Measurements from ENCODE around the gene USH2A. TPM values are rescaled to one million over a fixed set of nuclear protein-coding genes. Genes with fewer than 3 reads are reported as not detected.

USH2A gene
- polyA plus RNA-seq, 1 of the 3 experiments (the other 2 are of a cell fraction), result under 0.01 TPM

DNA sequence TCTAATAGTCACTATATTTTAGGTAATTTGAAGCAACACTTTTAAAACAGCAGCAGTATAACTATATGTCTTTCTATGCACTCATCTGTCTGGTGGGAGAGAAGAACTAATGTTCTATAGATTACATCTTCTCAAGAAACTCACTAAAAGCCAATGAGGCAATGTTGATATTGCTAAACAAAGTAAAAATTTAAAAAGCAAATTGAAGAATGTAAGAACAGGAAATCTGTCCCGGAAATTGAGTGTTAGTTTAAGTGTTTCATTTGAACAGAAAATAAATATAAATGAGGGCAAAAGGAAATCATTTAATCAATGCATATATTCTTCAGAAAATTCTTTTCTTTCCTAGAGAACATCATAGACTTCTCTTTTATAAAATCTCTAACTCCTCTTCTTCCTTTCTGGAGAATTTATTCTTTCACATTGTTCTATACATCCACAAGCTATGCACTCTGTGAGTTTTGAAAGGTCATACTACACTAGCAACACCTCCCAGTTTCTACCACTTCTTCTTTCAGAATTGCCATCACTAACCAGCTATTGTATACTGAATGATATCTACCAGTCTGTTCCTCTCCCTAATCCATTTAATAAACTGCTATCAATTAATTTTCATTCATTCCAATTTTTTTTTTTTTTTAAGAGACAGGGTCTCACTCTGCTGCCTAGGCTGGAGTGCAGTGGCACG, 153.0 kb downstream of the USH2A start:
- TF ChIP-seq SIN3A (IDR thresholded peaks at IDR 0.05; ENCODE audit: borderline replicate concordance, low read depth, low read length) (no peak), YY1 (IDR thresholded peaks at IDR 0.05; ENCODE audit: low read depth) (no peak), TCF12 (IDR thresholded peaks at IDR 0.05) (no peak), NFIC (IDR thresholded peaks at IDR 0.05; ENCODE audit: borderline replicate concordance) (no peak), NRF1 (IDR thresholded peaks at IDR 0.05; ENCODE audit: low read depth, low read length) (no peak), EP300 (IDR thresholded peaks at IDR 0.05; ENCODE audit: borderline replicate concordance in 1 of 2, low read depth in 1 of 2, low read length in 1 of 2) (no peak), ZBTB33 (IDR thresholded peaks at IDR 0.05; ENCODE audit: borderline replicate concordance, low read depth) (no peak), MXI1 (IDR thresholded peaks at IDR 0.05; ENCODE audit: low read depth, low read length) (no peak), GATA2 (CRISPR knock-in tag; IDR thresholded peaks at IDR 0.05) (no peak), FOXM1 (IDR thresholded peaks at IDR 0.05; ENCODE audit: low read depth) (no peak), RXRA (IDR thresholded peaks at IDR 0.05; ENCODE audit: borderline replicate concordance, low read depth) (no peak), CHD2 (IDR thresholded peaks at IDR 0.05; ENCODE audit: low read length, partially characterized antibody) (no peak), MEF2A (IDR thresholded peaks at IDR 0.05; ENCODE audit: borderline replicate concordance, low read depth) (no peak)
- TF ChIP-seq, protein P1, sequence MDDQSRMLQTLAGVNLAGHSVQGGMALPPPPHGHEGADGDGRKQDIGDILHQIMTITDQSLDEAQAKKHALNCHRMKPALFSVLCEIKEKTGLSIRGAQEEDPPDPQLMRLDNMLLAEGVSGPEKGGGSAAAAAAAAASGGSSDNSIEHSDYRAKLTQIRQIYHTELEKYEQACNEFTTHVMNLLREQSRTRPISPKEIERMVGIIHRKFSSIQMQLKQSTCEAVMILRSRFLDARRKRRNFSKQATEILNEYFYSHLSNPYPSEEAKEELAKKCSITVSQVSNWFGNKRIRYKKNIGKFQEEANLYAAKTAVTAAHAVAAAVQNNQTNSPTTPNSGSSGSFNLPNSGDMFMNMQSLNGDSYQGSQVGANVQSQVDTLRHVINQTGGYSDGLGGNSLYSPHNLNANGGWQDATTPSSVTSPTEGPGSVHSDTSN (IDR thresholded peaks at IDR 0.05), result no peak
- TF ChIP-seq, protein P2, sequence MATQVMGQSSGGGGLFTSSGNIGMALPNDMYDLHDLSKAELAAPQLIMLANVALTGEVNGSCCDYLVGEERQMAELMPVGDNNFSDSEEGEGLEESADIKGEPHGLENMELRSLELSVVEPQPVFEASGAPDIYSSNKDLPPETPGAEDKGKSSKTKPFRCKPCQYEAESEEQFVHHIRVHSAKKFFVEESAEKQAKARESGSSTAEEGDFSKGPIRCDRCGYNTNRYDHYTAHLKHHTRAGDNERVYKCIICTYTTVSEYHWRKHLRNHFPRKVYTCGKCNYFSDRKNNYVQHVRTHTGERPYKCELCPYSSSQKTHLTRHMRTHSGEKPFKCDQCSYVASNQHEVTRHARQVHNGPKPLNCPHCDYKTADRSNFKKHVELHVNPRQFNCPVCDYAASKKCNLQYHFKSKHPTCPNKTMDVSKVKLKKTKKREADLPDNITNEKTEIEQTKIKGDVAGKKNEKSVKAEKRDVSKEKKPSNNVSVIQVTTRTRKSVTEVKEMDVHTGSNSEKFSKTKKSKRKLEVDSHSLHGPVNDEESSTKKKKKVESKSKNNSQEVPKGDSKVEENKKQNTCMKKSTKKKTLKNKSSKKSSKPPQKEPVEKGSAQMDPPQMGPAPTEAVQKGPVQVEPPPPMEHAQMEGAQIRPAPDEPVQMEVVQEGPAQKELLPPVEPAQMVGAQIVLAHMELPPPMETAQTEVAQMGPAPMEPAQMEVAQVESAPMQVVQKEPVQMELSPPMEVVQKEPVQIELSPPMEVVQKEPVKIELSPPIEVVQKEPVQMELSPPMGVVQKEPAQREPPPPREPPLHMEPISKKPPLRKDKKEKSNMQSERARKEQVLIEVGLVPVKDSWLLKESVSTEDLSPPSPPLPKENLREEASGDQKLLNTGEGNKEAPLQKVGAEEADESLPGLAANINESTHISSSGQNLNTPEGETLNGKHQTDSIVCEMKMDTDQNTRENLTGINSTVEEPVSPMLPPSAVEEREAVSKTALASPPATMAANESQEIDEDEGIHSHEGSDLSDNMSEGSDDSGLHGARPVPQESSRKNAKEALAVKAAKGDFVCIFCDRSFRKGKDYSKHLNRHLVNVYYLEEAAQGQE (IDR thresholded peaks at IDR 0.05; ENCODE audit: low read depth, low read length), result no peak
- no peaks in the 10 kb centered on the region for H4K20me1 ChIP-seq (ENCODE audit: insufficient read depth)
- H3K4me1 ChIP-seq (ENCODE audit: control insufficient read depth in 1 of 2, insufficient read depth in 2 of 2, low read depth in 1 of 2, low read length in 1 of 2), result no peaks in the 10 kb centered on the region; a peak in 1 of 4 replicates
- no peak overlapping the region for H3K4me2 ChIP-seq
- H3K36me3 ChIP-seq (replicated peaks in 1 of 2; ENCODE audit: control insufficient read depth in 1 of 2, insufficient read depth in 2 of 2, low read length in 1 of 2), result no peaks in the 10 kb centered on the region
- no peak overlapping the region for H2AFZ ChIP-seq (ENCODE audit: low read depth)
- WGBS (ENCODE audit: low lambda C conversion rate), result 52% methylated on average over 2 of the region's 2 CpGs
- DNase-seq, result no peak
- H3K27me3 ChIP-seq (ENCODE audit: insufficient read depth), result no peaks in the 10 kb centered on the region
- H3K27ac ChIP-seq (ENCODE audit: low read depth in 2 of 2, low read length in 1 of 2), result no peak overlapping the region
- no peaks in the 10 kb centered on the region for H3K9me2 ChIP-seq
- ChIA-PET POLR2A (no interaction called here), CTCF (interaction anchor here (1.5 kb wide), 1 partner anchor 160 kb away, joined by 3 read pairs; no protein-coding TSS in a partner anchor)
- no peaks in the 10 kb centered on the region for H3K79me2 ChIP-seq (ENCODE audit: insufficient read depth)
- H3K9ac ChIP-seq, result no peak overlapping the region
- H3F3A ChIP-seq (replicated peaks; ENCODE audit: insufficient read depth), result no peaks in the 10 kb centered on the region
- H3K4me3 ChIP-seq (ENCODE audit: low read depth in 2 of 2, low read length in 1 of 2), result no peak overlapping the region
- H3K9me3 ChIP-seq, result no peaks in the 10 kb centered on the region
